GM20000 (cell line): Measurements from ENCODE around the gene BOC.

ENCODE experiments used
- DNase-seq: peaks from one replicate; pipeline ENCODE4 v3.0.0; 2012; ENCODE audit warnings: low spot score
- CTCF ChIP-seq: IDR thresholded peaks from 2 replicates; pipeline ENCODE4 v1.5.1; 2012; ENCODE audit warnings: mild to moderate bottlenecking, control low read depth; ENCODE audit errors: extremely low read depth, missing control alignments

Gene BOC

GRCh38 chr3:113249111-113249510, 37.8 kb downstream of the BOC start:
- no peak for TF ChIP-seq CTCF
- no peak for DNase-seq

GRCh38 chr3:113249601-113250000, 38.2 kb downstream of the BOC start:
- no peak for DNase-seq
- TF ChIP-seq CTCF: no peak

- no peak for DNase-seq
- TF ChIP-seq CTCF: no peak
Measured at GRCh38 chr3:113250566-113250965, 39.2 kb downstream of the BOC start.

GRCh38 chr3:113251817-113252216, 40.5 kb downstream of the BOC start:
- no peak for TF ChIP-seq CTCF
- no peak for DNase-seq

- DNase-seq: no peak
- TF ChIP-seq CTCF: no peak
Measured at GRCh38 chr3:113252553-113252952, 41.2 kb downstream of the BOC start.

- DNase-seq: no peak
- no peak for TF ChIP-seq CTCF
Measured at GRCh38 chr3:113253702-113254101, 42.3 kb downstream of the BOC start.

- no peak for TF ChIP-seq CTCF
- no peak for DNase-seq
Measured at GRCh38 chr3:113254171-113254947, 43.0 kb downstream of the BOC start.
